ENCODE measurements around the gene CDK4.

The CDK4 gene

DNA sequence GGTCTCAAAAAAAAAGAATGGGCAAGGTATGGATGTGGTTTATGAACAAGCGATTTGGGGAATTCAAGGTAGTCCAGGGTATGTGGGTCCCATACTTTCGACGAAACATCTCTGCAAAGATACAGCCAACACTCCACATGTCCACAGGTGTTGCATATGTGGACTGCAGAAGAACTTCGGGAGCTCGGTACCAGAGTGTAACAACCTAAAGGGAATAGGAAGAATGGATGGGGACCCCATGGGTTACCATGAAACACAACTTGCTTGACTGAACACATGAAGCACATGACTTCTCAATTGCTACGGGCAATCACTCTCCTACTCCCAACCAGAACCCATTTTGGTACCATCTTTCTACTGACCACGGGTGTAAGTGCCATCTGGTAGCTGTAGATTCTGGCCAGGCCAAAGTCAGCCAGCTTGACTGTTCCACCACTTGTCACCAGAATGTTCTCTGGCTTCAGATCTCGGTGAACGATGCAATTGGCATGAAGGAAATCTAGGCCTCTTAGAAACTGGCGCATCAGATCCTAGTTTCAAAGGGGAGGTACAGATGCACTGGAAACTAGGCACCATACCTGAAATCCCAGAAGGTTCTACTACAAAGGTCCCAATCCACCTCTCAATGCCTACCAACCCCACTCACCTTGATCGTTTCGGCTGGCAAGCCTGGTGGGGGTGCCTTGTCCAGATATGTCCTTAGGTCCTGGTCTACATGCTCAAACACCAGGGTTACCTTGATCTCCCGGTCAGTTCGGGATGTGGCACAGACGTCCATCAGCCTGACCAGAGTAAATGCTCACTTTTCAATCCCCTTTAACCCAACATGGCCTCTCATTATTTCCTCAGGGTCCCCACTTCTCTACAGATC is 1.3 kb downstream of the CDK4 start:
- no peak for DNase-seq (ENCODE audit: low read depth)
- peak overlapping the region; percentile 90 for H3K4me3 ChIP-seq (ENCODE audit: low read length)
- TF ChIP-seq, protein P1, sequence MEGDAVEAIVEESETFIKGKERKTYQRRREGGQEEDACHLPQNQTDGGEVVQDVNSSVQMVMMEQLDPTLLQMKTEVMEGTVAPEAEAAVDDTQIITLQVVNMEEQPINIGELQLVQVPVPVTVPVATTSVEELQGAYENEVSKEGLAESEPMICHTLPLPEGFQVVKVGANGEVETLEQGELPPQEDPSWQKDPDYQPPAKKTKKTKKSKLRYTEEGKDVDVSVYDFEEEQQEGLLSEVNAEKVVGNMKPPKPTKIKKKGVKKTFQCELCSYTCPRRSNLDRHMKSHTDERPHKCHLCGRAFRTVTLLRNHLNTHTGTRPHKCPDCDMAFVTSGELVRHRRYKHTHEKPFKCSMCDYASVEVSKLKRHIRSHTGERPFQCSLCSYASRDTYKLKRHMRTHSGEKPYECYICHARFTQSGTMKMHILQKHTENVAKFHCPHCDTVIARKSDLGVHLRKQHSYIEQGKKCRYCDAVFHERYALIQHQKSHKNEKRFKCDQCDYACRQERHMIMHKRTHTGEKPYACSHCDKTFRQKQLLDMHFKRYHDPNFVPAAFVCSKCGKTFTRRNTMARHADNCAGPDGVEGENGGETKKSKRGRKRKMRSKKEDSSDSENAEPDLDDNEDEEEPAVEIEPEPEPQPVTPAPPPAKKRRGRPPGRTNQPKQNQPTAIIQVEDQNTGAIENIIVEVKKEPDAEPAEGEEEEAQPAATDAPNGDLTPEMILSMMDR (conservative IDR thresholded peaks at IDR 0.05; ENCODE audit: low read depth, low read length) = no peak

DNA sequence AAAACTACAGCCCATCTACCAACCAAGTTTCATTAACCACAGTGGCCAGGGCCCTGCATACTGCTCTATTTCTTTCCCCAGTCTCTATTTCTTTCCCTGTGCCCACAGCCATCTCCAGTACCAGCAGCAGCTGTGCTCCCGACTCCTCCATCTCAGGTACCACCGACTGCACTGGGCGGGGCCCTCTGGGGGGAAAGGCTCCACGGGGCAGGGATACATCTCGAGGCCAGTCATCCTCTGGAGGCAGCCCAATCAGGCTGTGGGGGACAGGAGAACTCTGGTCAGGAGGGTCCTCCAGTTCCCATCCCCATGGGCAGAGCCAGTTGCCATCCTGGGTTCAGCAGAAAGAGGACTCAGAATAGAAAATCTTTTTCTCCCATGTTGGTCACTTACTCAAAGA is 3.0 kb downstream of the CDK4 start:
- no peak overlapping the region for H3K4me3 ChIP-seq (ENCODE audit: low read length)
- TF ChIP-seq, protein P1 (conservative IDR thresholded peaks at IDR 0.05; ENCODE audit: low read depth, low read length) = no peak
- no peak for DNase-seq (ENCODE audit: low read depth)

DNA sequence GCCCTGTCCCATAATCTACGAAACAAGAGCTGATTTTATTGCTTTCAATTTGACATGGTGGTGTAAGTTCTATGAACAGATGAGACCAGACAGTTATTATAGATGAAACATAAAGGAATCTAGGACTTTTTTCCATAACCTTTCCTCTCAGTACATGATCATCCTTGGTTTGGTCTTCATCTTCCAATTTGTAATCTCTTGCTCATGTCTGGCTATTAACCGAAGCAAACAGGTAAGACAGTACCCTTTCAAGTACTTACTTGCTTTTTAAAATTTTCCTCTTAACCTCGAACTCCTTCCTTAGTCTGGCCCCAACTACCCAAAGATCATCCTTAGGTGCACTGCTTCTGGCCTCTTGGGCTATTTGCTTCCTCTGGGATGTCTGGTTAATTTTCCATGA is 6.1 kb downstream of the CDK4 start:
- H3K4me3 ChIP-seq (ENCODE audit: low read length) = peak overlapping the region; percentile 91
- TF ChIP-seq, protein P1 (conservative IDR thresholded peaks at IDR 0.05; ENCODE audit: low read depth, low read length) = no peak

DNA sequence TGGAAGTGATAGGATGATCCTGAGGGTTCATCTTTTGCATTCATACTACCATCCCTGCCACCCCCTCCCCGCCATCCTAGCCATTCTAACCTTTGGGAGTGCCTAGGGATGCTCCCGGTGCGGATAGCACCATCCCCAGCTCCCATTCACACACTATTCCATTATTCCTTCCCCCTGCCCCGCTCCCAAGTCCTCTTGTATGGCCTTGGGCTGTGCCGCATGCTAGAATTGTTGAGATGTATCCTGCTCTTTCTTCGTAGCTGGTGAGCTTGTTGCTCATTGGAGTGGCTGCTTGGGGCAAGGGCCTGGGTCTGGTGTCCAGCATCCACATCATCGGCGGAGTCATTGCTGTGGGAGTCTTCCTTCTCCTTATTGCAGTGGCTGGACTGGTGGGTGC is 6.6 kb downstream of the CDK4 start:
- no peak for DNase-seq (ENCODE audit: low read depth)
- TF ChIP-seq, protein P1 (conservative IDR thresholded peaks at IDR 0.05; ENCODE audit: low read depth, low read length) = no peak
- peak overlapping the region; percentile 91 for H3K4me3 ChIP-seq (ENCODE audit: low read length)

More for the DNA sequence above, 6.1 kb downstream of the CDK4 start:
- no peak for DNase-seq (ENCODE audit: low read depth)

DNA sequence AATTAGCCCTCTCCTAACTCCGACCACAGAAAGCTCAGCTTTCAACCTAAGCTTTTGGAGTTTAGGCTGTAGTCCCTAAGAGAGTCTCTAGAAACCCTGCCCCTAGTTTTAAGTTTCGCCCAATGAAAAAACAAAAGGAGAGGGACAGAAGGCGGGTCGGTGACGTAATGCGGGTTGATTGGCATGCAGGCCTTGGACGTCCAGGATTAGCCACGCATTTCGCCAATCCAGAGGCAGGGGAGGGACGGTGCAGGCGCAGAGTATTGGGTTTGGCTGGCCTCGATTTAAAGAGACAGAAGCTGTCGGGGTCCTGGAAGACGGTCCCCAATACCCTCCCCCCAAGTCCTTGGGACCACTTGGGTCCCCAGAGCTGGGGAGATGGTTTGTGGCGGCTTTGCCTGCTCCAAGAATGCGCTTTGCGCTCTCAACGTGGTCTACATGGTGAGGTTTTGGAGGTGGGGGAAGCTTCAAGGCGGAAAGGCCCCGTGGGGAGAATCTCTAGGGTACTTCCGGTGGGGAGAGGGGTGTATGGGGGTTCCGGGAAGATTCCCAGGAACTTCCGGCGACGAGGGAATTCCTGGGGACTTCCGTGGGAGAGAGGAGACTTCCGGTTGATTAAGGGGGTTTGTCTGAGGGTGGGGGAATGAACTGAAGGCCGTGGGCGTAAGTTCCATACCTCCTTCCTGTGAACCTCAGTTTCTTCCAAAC is 7.2 kb downstream of the CDK4 start, which contains the start of gene TSPAN31:
Gene TSPAN31, plus strand, starts transcription at position 263 of the 708 bp plus-strand sequence. Its CDS starts 116 bp downstream, at position 379.
- peak within 1 kb of the TSS; percentile 91 for H3K4me3 ChIP-seq (ENCODE audit: low read length)
- peak; percentile 94 for DNase-seq (ENCODE audit: low read depth)
- TF ChIP-seq, protein P1 (conservative IDR thresholded peaks at IDR 0.05; ENCODE audit: low read depth, low read length) = no peak

DNA sequence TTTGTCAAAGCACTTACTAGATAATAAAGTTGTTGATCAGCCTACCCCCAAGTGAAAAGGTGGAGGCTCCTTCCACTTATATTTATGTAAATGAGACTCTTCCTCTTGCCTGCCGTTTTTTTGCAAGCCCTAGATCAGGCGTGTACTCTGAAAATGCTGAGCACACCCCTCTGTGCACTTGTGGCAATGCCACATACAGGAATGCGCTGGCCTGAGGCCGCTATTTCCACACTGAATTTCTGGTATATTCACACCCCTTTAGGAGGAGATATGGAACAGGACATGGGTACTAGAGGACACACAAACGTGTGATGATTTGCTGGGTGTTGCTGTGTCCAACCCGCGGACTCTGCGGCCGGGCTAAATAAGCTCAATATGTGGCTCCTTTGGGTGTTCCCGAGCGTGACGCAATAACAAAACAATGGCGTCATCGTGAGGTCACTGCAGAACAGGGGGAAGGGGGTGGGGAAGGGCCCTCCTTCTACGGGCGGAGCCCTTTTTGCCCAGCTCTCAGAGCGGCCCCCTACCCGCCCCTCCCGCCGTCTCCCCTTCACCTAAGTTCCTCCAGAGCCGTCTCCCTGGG is 7.8 kb downstream of the CDK4 start:
- TF ChIP-seq, protein P1 (conservative IDR thresholded peaks at IDR 0.05; ENCODE audit: low read depth, low read length) = no peak
- no peak for DNase-seq (ENCODE audit: low read depth)
- peak overlapping the region; percentile 91 for H3K4me3 ChIP-seq (ENCODE audit: low read length)

All from retinal pigment epithelial cell (primary cell).